Measurements from ENCODE around the gene MRPS35.
"Not testable (repeated sequence)": the region's sequence is repeated elsewhere in the genome, so short reads cannot be mapped to it uniquely, and the experiment has no call there.

DNA sequence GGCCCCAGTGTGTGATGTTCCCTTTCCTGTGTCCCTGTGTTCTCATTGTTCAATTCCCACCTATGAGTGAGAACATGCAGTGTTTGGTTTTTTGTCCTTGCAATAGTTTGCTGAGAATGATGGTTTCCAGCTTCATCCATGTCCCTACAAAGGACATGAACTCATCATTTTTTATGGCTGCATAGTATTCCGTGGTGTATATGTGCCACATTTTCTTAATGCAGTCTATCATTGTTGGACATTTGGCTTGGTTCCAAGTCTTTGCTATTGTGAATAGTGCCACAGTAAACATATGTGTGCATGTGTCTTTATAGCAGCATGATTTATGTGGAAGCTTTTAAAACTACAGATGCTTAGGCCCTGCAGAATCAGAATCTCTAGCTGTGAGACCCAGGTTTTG, 35.1 kb downstream of the MRPS35 start:
- TF ChIP-seq EZH2 (IDR thresholded peaks at IDR 0.05); POLR2AphosphoS5 (IDR thresholded peaks at IDR 0.05; ENCODE audit: borderline replicate concordance, low read depth, low read length): not testable (repeated sequence)
